ENCODE data around the gene FBXL7. TPM values are rescaled to one million over a fixed set of nuclear protein-coding genes. Genes with fewer than 3 reads are reported as not detected.

The FBXL7 gene
- total and polyA plus RNA-seq, 4 experiments from 2014 or later: not detected

- peaks cover 2 to 11% (median 7%) of the 10 kb centered on the region in 8 donors for H3K9me3 Mint-ChIP-seq
- no peak overlapping the region for H3K4me3 ChIP-seq (ENCODE audit: low read length in 2 of 2)
- DNase-seq: no peak
- no peaks in the 10 kb centered on the region for H3K4me1 Mint-ChIP-seq
- no peaks in the 10 kb centered on the region for H3K27me3 ChIP-seq (ENCODE audit: insufficient read depth, low read length)
- intact Hi-C loops (cut with micrococcal nuclease): no loop called here
- no peak overlapping the region for H3K27ac ChIP-seq (ENCODE audit: low read depth, low read length)
- no peaks in the 10 kb centered on the region for H3K36me3 ChIP-seq (ENCODE audit: insufficient read depth, low read length)
- no peaks in the 10 kb centered on the region for H3K4me1 ChIP-seq (ENCODE audit: insufficient read depth, low read length)
- ChIA-PET CTCF (ENCODE audit: partially characterized antibody) (no interaction called here), POLR2A (ENCODE audit: partially characterized antibody) (no interaction called here)
- H3K9me3 ChIP-seq (ENCODE audit: control insufficient read depth in 1 of 2, low read length in 2 of 2): no peaks in the 10 kb centered on the region
- no peaks in the 10 kb centered on the region for H3K27me3 Mint-ChIP-seq
- no peak overlapping the region for H3K27ac Mint-ChIP-seq
- H3K36me3 Mint-ChIP-seq: no peaks in the 10 kb centered on the region
- no peak overlapping the region for H3K4me3 Mint-ChIP-seq
Measured at GRCh38 chr5:15640116-15640515, 140.1 kb downstream of the FBXL7 start.

DNA sequence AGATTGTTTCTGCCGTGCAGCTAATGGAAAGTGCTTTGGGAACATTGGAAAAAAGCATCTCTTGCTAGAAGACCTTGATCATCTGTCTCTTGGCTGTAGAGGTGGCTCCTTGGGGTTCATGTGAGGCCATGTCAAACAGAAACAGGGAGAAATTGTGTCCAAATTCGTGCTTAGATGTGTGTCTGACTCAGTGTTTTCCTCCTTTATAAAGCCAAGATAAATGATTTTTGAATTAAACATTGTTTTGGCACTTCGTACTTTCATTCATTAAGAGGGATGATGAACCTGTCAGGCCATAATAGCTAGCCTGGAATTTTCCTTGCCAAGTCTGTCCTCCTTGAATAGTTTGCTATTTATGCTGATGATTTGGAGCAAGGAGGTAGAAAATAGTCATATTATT, 143.8 kb downstream of the FBXL7 start:
- no peak overlapping the region for H3K27ac ChIP-seq (ENCODE audit: low read depth, low read length)
- no peaks in the 10 kb centered on the region for H3K36me3 ChIP-seq (ENCODE audit: insufficient read depth, low read length)
- no peaks in the 10 kb centered on the region for H3K9me3 ChIP-seq (ENCODE audit: control insufficient read depth in 1 of 2, low read length in 2 of 2)
- H3K9me3 Mint-ChIP-seq: peaks cover 0 to 13% (median 7%) of the 10 kb centered on the region in 8 donors
- ChIA-PET CTCF (ENCODE audit: partially characterized antibody) (no interaction called here), POLR2A (ENCODE audit: partially characterized antibody) (no interaction called here)
- no peaks in the 10 kb centered on the region for H3K27me3 ChIP-seq (ENCODE audit: insufficient read depth, low read length)
- H3K4me3 Mint-ChIP-seq: no peak overlapping the region
- H3K4me3 ChIP-seq (ENCODE audit: low read length in 2 of 2): no peak overlapping the region
- H3K27ac Mint-ChIP-seq: no peak overlapping the region
- H3K27me3 Mint-ChIP-seq: no peaks in the 10 kb centered on the region
- intact Hi-C loops (cut with micrococcal nuclease): no loop called here
- H3K4me1 Mint-ChIP-seq: no peaks in the 10 kb centered on the region
- DNase-seq: no peak
- H3K36me3 Mint-ChIP-seq: no peaks in the 10 kb centered on the region
- no peaks in the 10 kb centered on the region for H3K4me1 ChIP-seq (ENCODE audit: insufficient read depth, low read length)

- Mint-ChIP-seq H3K27me3 (no peaks in the 10 kb centered on the region), H3K9me3 (peaks cover 0 to 13% (median 4%) of the 10 kb centered on the region in 8 donors), H3K36me3 (no peaks in the 10 kb centered on the region), H3K27ac (no peak overlapping the region), H3K4me1 (no peaks in the 10 kb centered on the region), H3K4me3 (no peak overlapping the region)
- CTCF ChIA-PET (ENCODE audit: partially characterized antibody): no interaction called here
- H3K4me3 ChIP-seq (ENCODE audit: low read length in 2 of 2): no peak overlapping the region
- no peaks in the 10 kb centered on the region for H3K9me3 ChIP-seq (ENCODE audit: control insufficient read depth in 1 of 2, low read length in 2 of 2)
- H3K27me3 ChIP-seq (ENCODE audit: insufficient read depth, low read length): no peaks in the 10 kb centered on the region
- H3K27ac ChIP-seq (ENCODE audit: low read depth, low read length): no peak overlapping the region
- intact Hi-C loops (cut with micrococcal nuclease): no loop called here
- H3K36me3 ChIP-seq (ENCODE audit: insufficient read depth, low read length): no peaks in the 10 kb centered on the region
- DNase-seq: no peak
- POLR2A ChIA-PET (ENCODE audit: partially characterized antibody): no interaction called here
- no peaks in the 10 kb centered on the region for H3K4me1 ChIP-seq (ENCODE audit: insufficient read depth, low read length)
Measured at GRCh38 chr5:15645381-15646160, 145.6 kb downstream of the FBXL7 start.

- H3K4me1 Mint-ChIP-seq: no peaks in the 10 kb centered on the region
- intact Hi-C loops (cut with micrococcal nuclease): no loop called here
- H3K9me3 Mint-ChIP-seq: peaks cover 0 to 14% (median 4%) of the 10 kb centered on the region in 8 donors
- ChIA-PET CTCF (ENCODE audit: partially characterized antibody) (no interaction called here), POLR2A (ENCODE audit: partially characterized antibody) (no interaction called here)
- H3K27ac Mint-ChIP-seq: no peak overlapping the region
- Histone ChIP-seq H3K9me3 (ENCODE audit: control insufficient read depth in 1 of 2, low read length in 2 of 2) (no peaks in the 10 kb centered on the region), H3K27me3 (ENCODE audit: insufficient read depth, low read length) (no peaks in the 10 kb centered on the region), H3K4me3 (ENCODE audit: low read length in 2 of 2) (no peak overlapping the region), H3K4me1 (ENCODE audit: insufficient read depth, low read length) (no peaks in the 10 kb centered on the region), H3K36me3 (ENCODE audit: insufficient read depth, low read length) (no peaks in the 10 kb centered on the region), H3K27ac (ENCODE audit: low read depth, low read length) (no peak overlapping the region)
- DNase-seq: no peak
- no peak overlapping the region for H3K4me3 Mint-ChIP-seq
- no peaks in the 10 kb centered on the region for H3K36me3 Mint-ChIP-seq
- H3K27me3 Mint-ChIP-seq: no peaks in the 10 kb centered on the region
Measured at GRCh38 chr5:15646371-15646770, 146.4 kb downstream of the FBXL7 start.

GRCh38 chr5:15647251-15647650, 147.3 kb downstream of the FBXL7 start:
- no peaks in the 10 kb centered on the region for H3K9me3 ChIP-seq (ENCODE audit: control insufficient read depth in 1 of 2, low read length in 2 of 2)
- Mint-ChIP-seq H3K27me3 (no peaks in the 10 kb centered on the region), H3K36me3 (no peaks in the 10 kb centered on the region), H3K9me3 (peaks cover 0 to 16% (median 4%) of the 10 kb centered on the region in 8 donors), H3K4me3 (no peak overlapping the region), H3K27ac (no peak overlapping the region), H3K4me1 (no peaks in the 10 kb centered on the region)
- H3K27me3 ChIP-seq (ENCODE audit: insufficient read depth, low read length): no peaks in the 10 kb centered on the region
- ChIA-PET POLR2A (ENCODE audit: partially characterized antibody) (no interaction called here), CTCF (ENCODE audit: partially characterized antibody) (no interaction called here)
- no peaks in the 10 kb centered on the region for H3K4me1 ChIP-seq (ENCODE audit: insufficient read depth, low read length)
- H3K27ac ChIP-seq (ENCODE audit: low read depth, low read length): no peak overlapping the region
- H3K4me3 ChIP-seq (ENCODE audit: low read length in 2 of 2): no peak overlapping the region
- DNase-seq: no peak
- intact Hi-C loops (cut with micrococcal nuclease): no loop called here
- H3K36me3 ChIP-seq (ENCODE audit: insufficient read depth, low read length): no peaks in the 10 kb centered on the region

DNA sequence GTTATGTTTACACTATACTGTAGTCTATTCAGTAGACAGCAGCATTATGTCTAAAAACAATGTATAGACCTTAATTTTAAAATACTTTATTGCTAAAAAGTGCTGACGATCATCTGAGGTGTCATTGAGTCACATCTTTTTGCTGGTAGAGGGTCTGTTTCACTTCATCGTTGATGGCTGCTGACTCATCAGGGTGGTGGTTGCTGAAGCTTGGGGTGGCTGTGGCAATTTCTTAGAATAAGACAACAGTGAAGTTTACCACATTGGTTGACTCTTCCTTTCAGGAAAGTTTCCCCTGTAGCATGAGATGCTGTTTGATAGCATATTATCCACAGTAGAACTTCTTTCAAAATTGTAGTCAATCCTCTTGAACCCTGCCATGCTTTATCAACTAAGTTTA, 150.3 kb downstream of the FBXL7 start:
- no peaks in the 10 kb centered on the region for H3K9me3 ChIP-seq (ENCODE audit: control insufficient read depth in 1 of 2, low read length in 2 of 2)
- Mint-ChIP-seq H3K4me1 (no peaks in the 10 kb centered on the region), H3K36me3 (no peaks in the 10 kb centered on the region), H3K9me3 (peaks cover 0 to 11% (median under 1%) of the 10 kb centered on the region in 8 donors), H3K27ac (no peak overlapping the region), H3K4me3 (no peak overlapping the region), H3K27me3 (no peaks in the 10 kb centered on the region)
- no peak overlapping the region for H3K4me3 ChIP-seq (ENCODE audit: low read length in 2 of 2)
- H3K27ac ChIP-seq (ENCODE audit: low read depth, low read length): no peak overlapping the region
- no peak for DNase-seq
- no peaks in the 10 kb centered on the region for H3K27me3 ChIP-seq (ENCODE audit: insufficient read depth, low read length)
- H3K4me1 ChIP-seq (ENCODE audit: insufficient read depth, low read length): no peaks in the 10 kb centered on the region
- ChIA-PET POLR2A (ENCODE audit: partially characterized antibody) (no interaction called here), CTCF (ENCODE audit: partially characterized antibody) (no interaction called here)
- H3K36me3 ChIP-seq (ENCODE audit: insufficient read depth, low read length): no peaks in the 10 kb centered on the region
- intact Hi-C loops (cut with micrococcal nuclease): no loop called here

- peaks cover 0 to 5% (median 0%) of the 10 kb centered on the region in 8 donors for H3K9me3 Mint-ChIP-seq
- H3K4me3 ChIP-seq (ENCODE audit: low read length in 2 of 2): no peak overlapping the region
- no peak overlapping the region for H3K4me3 Mint-ChIP-seq
- no peak for DNase-seq
- H3K27ac Mint-ChIP-seq: no peak overlapping the region
- H3K27me3 Mint-ChIP-seq: no peaks in the 10 kb centered on the region
- no peaks in the 10 kb centered on the region for H3K4me1 ChIP-seq (ENCODE audit: insufficient read depth, low read length)
- H3K36me3 ChIP-seq (ENCODE audit: insufficient read depth, low read length): no peaks in the 10 kb centered on the region
- H3K27ac ChIP-seq (ENCODE audit: low read depth, low read length): no peak overlapping the region
- no peaks in the 10 kb centered on the region for H3K9me3 ChIP-seq (ENCODE audit: control insufficient read depth in 1 of 2, low read length in 2 of 2)
- POLR2A ChIA-PET (ENCODE audit: partially characterized antibody): no interaction called here
- no peaks in the 10 kb centered on the region for H3K4me1 Mint-ChIP-seq
- intact Hi-C loops (cut with micrococcal nuclease): no loop called here
- no peaks in the 10 kb centered on the region for H3K27me3 ChIP-seq (ENCODE audit: insufficient read depth, low read length)
- CTCF ChIA-PET (ENCODE audit: partially characterized antibody): no interaction called here
- no peaks in the 10 kb centered on the region for H3K36me3 Mint-ChIP-seq
Measured at GRCh38 chr5:15654779-15655178, 154.8 kb downstream of the FBXL7 start.
